Stimulated activated effector memory CD8-positive, alpha-beta T cell treated with anti-CD3 and anti-CD28 coated beads, Interleukin-12 subunit alpha, Interleukin-12 subunit beta, amount 100 ng/mL, for 72 hours (primary cell): ENCODE measurements around the gene EFCAB11.
A peak's percentile ranks its signal among the peaks of the same experiment; 100 is the strongest.

Source experiments
- ATAC-seq: fragments of 150-1000 bp; cut with Tn5 transposase; 2 replicates; pipeline ENCODE4 v1.10.0; 2021
- DNase-seq, 2 donors: peaks; one replicate each; pipeline ENCODE4 v3.0.0; 2021 to 2022; ENCODE audit warnings: low spot score in 2 of 2
- H3K27ac Mint-ChIP-seq: one replicate; pipeline ENCODE4 v1.8.0; 2022; ENCODE audit warnings: mild to moderate bottlenecking, mixed read lengths
- H3K36me3 Mint-ChIP-seq: one replicate; pipeline ENCODE4 v1.8.0; 2022; ENCODE audit warnings: mild to moderate bottlenecking, mixed read lengths
- H3K4me1 Mint-ChIP-seq: one replicate; pipeline ENCODE4 v1.8.0; 2022; ENCODE audit warnings: mixed read lengths
- H3K4me3 Mint-ChIP-seq: one replicate; pipeline ENCODE4 v1.8.0; 2022; ENCODE audit warnings: mild to moderate bottlenecking, mixed read lengths
- H3K9me3 Mint-ChIP-seq: one replicate; pipeline ENCODE4 v1.8.0; 2022; ENCODE audit warnings: mixed read lengths

EFCAB11 gene

DNA sequence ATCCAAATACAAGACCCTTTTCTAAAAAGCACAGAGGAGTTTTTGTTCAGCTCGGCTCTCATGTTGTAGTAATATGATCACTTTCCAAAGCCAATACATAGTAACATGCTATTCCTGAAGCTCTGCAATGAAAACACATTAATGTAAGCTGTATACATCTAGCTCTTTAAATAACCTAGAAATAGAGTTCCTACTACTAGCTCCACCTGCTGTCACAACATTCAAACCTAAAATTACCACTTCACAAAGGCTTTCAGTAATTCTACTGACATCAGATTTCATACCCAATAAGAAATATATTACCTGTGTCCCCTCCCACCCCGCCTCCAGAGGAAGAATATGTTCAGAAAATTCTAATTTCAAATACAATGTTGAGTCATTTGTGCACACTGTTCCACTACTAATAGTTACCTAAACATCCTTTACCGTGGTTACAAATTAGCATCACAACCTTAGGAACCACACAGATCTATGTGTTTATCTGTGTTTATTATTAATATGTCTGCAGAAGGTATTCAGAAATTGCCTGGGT is 17.8 kb downstream of the EFCAB11 start:
- no peak overlapping the region for H3K4me3 Mint-ChIP-seq

DNA sequence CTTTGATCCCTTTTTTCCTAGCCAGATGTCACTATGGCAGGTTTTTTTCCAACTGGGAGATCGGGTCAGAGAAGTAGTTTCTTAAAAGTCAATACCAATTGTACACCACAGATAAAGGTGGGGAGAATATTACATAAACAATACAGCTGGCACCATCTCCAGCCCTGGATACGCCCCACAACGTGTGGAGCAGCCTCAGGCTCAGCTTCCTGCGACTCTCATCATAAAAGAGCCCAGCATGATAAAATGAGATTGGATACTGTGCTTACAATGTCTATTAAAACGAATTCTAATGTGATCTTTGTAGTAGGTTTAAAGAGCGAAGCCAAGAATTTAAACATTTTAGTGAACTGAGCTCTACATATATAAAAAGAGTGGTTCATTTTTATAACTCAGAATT is 21.5 kb downstream of the EFCAB11 start:
- H3K27ac Mint-ChIP-seq: no peak overlapping the region
- H3K9me3 Mint-ChIP-seq: no peaks in the 10 kb centered on the region
- DNase-seq: no peak
- ATAC-seq: no peak
- no peak overlapping the region for H3K4me3 Mint-ChIP-seq
- no peaks in the 10 kb centered on the region for H3K4me1 Mint-ChIP-seq
- no peaks in the 10 kb centered on the region for H3K36me3 Mint-ChIP-seq

More for the DNA sequence above, 17.8 kb downstream of the EFCAB11 start:
- no peak overlapping the region for H3K27ac Mint-ChIP-seq
- ATAC-seq: no peak
- H3K9me3 Mint-ChIP-seq: no peaks in the 10 kb centered on the region
- no peaks in the 10 kb centered on the region for H3K36me3 Mint-ChIP-seq
- no peak for DNase-seq
- H3K4me1 Mint-ChIP-seq: peaks cover 1% of the 10 kb centered on the region

DNA sequence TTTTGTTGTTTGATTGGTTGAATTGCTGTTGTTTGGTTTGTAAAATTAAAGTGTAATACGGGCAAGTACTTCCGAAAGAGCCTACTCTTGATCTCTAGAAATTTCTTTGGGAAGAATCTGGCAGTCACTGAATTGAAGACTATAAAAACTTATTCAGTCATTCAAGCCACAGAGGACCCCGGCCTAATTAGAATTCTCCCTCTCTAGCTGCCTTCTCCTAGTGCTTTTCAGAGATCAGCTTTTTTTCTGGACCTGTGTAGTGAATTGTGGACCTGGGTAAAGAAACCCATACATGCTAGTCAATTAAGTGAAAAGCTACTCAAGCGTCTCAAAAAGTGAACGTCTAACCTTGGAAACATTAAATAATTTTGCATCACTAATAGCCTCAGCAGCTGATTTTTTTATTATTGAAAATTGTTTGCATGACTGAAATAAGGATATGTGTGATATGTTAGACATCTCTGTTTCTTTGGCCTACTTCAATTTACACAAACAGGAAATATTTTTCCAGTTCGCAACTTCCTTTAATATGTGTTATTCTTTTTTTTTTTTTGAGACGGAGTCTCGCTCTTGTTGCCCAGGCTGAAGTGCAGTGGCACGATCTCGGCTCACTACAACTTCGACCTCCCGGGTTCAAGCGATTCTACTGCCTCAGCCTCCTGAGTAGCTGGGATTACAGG is 27.2 kb downstream of the EFCAB11 start:
- ATAC-seq: no peak
- no peaks in the 10 kb centered on the region for H3K36me3 Mint-ChIP-seq
- H3K27ac Mint-ChIP-seq: no peak overlapping the region
- H3K4me3 Mint-ChIP-seq: no peak overlapping the region
- H3K4me1 Mint-ChIP-seq: no peaks in the 10 kb centered on the region
- H3K9me3 Mint-ChIP-seq: no peaks in the 10 kb centered on the region
- no peak for DNase-seq

DNA sequence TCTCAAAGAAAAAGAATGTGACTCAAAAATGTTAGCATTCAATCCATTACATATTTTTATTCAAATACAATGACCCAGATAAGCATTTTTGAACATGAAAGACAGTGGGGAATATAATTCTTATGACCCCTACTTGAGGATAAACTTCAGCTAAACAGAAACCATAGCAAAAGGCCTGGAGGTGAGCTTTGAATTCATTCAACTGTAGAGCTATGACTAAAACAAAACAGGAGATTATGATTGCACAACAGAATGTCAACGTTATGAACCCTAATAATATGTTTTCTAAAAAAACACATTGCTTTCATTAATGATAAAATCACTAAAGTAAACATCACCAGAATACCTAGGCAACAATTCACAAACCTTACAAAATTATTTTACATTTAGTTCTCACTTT is 27.8 kb downstream of the EFCAB11 start:
- DNase-seq (no peak), ATAC-seq (no peak)
- Mint-ChIP-seq H3K36me3 (no peaks in the 10 kb centered on the region), H3K4me3 (no peak overlapping the region), H3K9me3 (no peaks in the 10 kb centered on the region), H3K4me1 (no peaks in the 10 kb centered on the region), H3K27ac (no peak overlapping the region)

DNA sequence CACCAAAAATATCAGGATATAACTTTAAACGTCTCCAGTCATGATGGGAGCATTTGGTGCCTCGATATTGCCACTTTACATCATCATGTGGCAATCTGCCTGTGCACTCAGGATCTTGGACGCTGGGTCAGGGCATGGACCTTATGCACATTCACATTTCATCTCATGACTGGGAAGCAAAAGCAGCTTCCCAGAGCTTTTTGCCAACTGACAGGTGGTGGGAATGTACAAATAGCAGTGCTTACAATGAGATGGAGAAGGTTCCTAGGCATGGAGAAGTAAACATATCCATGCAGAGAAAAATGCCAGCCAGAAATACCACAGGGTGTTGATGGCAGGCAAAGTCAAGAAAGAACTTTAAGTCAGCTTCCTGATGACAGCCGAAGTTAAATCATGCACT is 30.3 kb downstream of the EFCAB11 start:
- ATAC-seq: no peak
- H3K27ac Mint-ChIP-seq: no peak overlapping the region
- no peak for DNase-seq
- no peaks in the 10 kb centered on the region for H3K9me3 Mint-ChIP-seq
- H3K4me3 Mint-ChIP-seq: no peak overlapping the region
- H3K4me1 Mint-ChIP-seq: no peaks in the 10 kb centered on the region
- no peaks in the 10 kb centered on the region for H3K36me3 Mint-ChIP-seq

DNA sequence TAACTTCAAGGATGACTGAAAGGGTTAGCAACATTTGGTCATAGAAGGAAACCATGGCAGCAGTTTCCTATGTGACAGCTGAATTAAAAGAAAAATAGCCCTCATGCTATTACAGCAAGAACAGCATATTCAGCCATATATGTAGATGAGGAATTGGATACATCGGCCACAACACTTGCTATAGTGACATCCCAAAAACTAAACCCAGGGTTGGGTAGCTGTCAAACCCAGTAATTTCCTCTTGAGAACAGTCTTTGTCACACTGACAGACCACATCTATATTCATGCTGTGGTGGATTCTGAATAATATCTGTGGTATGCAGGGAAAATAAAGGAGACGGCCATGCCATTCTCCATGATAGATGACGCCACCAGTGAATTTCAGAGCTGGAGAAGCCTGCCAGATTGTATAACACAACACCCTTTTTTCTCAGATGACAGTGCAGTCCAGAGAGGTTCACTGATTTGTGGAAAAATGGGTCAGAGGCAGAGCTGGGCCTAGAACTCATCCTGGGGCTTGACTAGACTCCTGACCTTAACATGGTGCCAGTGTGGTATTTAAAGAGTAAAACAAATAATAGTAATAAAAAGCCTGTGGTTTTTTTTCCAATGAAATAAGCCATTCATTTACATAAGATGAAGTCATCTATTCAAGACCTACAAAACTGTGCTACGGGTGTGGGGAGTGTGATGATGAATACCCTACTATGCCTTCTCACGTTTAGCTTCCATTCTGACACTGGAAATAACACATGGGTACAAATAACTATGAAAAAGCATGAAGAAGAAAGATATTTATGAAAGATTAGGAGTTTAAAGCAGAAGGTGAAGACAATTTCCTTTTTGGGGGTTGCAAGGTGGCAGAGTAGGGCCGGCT is 32.3 kb downstream of the EFCAB11 start:
- DNase-seq (no peak), ATAC-seq (peak; percentile 46)
- no peak overlapping the region for H3K27ac Mint-ChIP-seq
- H3K36me3 Mint-ChIP-seq: no peaks in the 10 kb centered on the region
- no peaks in the 10 kb centered on the region for H3K4me1 Mint-ChIP-seq
- H3K4me3 Mint-ChIP-seq: no peak overlapping the region
- H3K9me3 Mint-ChIP-seq: no peaks in the 10 kb centered on the region

DNA sequence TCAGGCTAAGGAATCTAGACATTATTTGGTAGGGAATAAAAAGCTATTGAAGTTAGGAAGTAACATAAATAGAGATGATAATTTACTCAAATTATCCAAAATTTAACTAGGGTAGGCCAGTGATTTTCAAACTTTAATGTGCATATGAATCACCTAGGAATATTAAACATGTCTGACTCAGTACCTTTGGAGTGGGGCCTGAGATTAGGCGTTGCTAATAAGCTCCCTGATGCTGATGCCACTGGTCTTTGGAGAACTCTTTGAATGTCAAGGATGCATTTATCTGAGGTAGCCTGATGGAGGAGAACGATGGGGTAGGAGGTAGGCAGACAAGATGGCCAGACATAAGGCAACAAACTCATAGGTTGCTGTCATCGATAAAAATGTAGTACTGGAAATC is 33.2 kb downstream of the EFCAB11 start:
- ATAC-seq (no peak), DNase-seq (no peak)
- no peaks in the 10 kb centered on the region for H3K9me3 Mint-ChIP-seq
- H3K4me1 Mint-ChIP-seq: no peaks in the 10 kb centered on the region
- H3K36me3 Mint-ChIP-seq: no peaks in the 10 kb centered on the region
- H3K27ac Mint-ChIP-seq: no peak overlapping the region
- no peak overlapping the region for H3K4me3 Mint-ChIP-seq

DNA sequence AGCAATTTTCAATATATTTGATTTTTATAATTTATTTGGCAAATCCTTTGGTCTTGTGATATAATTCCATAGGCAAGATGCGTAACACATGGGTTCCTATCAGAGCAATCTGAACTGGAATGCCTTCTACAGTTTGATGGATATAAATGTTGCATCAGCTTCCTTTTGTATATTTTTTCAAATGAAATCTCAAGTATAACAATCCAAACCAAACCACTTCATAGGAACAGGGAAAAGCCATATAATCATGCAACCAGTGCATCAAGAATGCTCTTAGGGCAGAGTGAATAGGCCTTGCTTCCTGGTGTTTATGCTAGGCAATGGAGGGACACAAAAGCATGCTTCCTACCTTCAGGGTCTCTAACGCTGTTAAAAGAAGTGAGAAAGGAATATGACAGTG is 34.5 kb downstream of the EFCAB11 start:
- no peaks in the 10 kb centered on the region for H3K36me3 Mint-ChIP-seq

DNA sequence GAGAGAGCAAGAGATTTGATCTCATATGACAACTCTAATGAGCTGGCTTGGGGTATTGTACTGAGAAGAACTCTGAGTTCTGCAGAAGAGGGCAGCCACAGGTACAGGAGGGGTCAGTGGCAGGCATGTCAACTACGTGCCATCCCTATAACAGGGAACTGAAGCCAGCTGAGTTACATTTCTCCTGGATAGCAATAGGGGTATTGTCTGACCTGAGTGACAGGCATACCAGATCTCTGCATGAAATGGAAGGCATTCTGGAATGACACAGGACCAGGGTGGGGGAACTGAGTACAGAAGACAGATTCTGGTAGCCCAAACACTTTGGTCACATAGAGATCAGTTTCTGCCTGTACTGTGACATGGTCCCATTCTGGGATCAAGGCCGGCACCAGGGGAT is 35.8 kb downstream of the EFCAB11 start:
- Mint-ChIP-seq H3K4me1 (no peaks in the 10 kb centered on the region), H3K27ac (peak overlapping the region; percentile 14), H3K4me3 (no peak overlapping the region), H3K9me3 (no peaks in the 10 kb centered on the region), H3K36me3 (no peaks in the 10 kb centered on the region)
- DNase-seq (no peak), ATAC-seq (no peak)

More for the DNA sequence above, 34.5 kb downstream of the EFCAB11 start:
- DNase-seq: no peak
- Mint-ChIP-seq H3K4me3 (no peak overlapping the region), H3K4me1 (no peaks in the 10 kb centered on the region), H3K27ac (no peak overlapping the region), H3K9me3 (no peaks in the 10 kb centered on the region)
- no peak for ATAC-seq

DNA sequence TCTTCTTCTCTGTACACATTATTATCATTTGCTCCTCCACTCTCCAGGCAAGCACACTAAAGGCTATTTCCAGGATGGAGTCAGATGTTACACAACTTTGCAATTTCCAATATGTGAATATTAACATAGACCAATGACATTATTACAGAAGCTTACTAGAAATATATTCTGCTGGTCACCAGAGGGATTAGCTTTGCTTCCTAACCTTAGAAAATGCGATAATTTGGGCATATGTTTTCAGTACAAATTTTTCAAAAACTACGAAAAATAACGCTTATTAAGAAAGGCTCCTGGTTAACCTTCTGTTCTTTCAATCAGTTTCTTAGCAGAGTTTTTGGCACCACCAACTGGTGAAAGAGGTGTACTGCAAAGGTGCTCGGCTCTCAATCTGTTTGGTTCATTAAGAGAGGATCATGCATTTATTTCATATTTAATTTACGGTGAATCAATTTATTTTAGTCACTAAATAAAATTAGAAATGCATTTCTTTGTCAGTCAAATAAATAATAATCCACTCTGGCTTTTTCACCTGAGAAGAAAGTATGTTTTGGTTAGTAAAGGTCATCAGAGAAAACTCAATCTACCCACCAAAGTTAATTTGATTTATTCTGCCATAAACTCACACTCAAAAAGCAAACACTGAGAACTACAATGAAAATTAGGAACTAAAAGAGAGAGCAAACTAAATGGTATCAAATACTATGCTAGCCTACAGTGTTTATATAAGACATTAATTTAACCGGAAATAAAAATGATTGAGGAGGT is 39.2 kb downstream of the EFCAB11 start:
- no peaks in the 10 kb centered on the region for H3K36me3 Mint-ChIP-seq
- H3K9me3 Mint-ChIP-seq: no peaks in the 10 kb centered on the region
- no peak overlapping the region for H3K4me3 Mint-ChIP-seq
- peak; percentile 52 to 72 for DNase-seq
- H3K27ac Mint-ChIP-seq: no peak overlapping the region
- ATAC-seq: no peak
- no peaks in the 10 kb centered on the region for H3K4me1 Mint-ChIP-seq

DNA sequence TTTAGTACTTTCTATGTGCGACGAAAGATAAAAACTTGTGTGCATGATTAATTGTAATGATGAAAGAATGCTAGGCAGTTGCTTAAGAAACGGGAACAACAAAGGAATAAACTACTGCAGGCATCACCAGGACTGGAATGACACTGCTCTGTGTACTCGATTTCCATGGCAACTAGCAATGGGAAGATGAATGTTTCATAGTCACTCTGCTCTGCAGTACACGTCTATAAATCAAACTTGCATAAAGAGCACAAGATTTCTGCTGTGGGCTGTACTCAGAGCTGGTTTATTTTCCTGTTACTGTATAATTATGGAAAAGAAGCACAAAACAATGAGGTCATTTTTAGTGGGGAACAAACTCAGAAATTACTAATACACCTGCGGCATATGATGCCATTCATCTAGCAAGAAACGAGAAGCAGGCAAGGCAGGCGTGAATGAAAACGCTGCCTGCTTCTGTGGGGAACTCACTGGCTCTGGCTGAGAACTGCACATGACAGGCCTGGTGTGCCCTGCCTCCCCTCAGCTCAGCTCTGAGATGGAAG is 41.8 kb downstream of the EFCAB11 start:
- Mint-ChIP-seq H3K27ac (no peak overlapping the region), H3K36me3 (no peaks in the 10 kb centered on the region)

DNA sequence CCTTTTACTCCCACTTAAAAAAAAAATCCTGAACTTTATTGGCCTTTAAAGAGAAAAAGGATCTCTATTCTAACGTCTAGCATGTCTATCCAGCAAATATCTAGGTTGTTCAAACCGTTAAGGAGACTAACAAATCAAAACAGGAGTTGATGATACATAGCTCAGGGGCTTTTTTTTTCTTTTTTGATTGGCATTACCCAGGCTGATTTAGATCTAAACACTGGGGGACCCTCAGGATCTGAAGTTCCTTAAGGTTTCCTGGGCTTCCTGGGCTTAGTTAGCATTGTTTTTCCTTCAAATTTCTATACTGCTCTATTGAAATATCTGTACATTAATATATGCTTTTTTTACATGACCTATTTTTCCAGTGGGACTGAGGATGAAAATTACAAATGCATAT is 42.3 kb downstream of the EFCAB11 start:
- ATAC-seq (no peak), DNase-seq (no peak)
- no peaks in the 10 kb centered on the region for H3K9me3 Mint-ChIP-seq
- H3K4me3 Mint-ChIP-seq: no peak overlapping the region
- H3K36me3 Mint-ChIP-seq: no peaks in the 10 kb centered on the region
- no peak overlapping the region for H3K27ac Mint-ChIP-seq
- H3K4me1 Mint-ChIP-seq: no peaks in the 10 kb centered on the region

More for the DNA sequence above, 41.8 kb downstream of the EFCAB11 start:
- ATAC-seq: no peak
- DNase-seq: no peak
- Mint-ChIP-seq H3K9me3 (no peaks in the 10 kb centered on the region), H3K4me1 (no peaks in the 10 kb centered on the region), H3K4me3 (no peak overlapping the region)

DNA sequence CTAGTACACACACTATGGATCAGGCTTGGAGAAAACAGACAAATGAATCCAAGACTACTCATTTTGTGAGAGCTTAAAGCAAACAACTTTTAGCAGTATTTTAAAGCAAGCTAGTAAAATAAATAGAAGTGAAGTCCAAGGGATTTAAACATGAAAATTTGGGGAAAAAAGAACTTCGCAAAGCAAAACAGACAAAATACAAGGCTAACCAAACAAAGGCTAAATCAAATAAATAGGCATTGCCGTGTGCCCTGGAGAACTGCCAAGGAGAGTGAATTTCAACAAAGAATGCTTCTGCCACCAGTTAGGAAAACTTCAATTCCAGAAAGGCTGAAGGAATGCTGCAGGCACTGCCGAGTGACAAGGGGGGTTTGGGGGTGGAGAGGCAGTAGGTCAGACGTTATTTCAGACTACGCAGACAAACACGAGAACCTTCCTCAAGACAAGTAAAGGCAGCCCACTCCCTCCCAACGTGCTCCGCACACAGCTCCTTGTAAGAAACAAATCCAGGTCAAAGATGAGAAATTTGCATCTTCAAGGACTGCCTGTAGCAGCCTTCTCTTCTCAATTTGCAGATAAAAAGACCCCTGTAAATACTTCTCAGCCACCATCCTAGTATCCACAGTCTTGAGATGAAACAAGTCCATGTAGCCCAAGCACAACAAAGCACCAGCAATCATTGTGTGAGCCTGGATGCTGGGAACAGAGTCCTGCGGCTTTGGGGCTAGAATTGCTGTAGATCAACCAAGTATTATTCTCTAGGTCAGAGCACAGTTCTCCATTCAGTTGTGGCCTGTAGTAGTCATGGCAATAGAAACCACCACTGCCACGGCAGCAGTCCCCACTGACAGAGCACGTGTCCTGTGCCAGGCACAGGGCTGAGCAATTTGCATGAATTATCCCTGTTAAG is 43.3 kb downstream of the EFCAB11 start:
- no peaks in the 10 kb centered on the region for H3K4me1 Mint-ChIP-seq
- H3K27ac Mint-ChIP-seq: no peak overlapping the region
- ATAC-seq: peak; percentile 56
- no peaks in the 10 kb centered on the region for H3K9me3 Mint-ChIP-seq
- no peak overlapping the region for H3K4me3 Mint-ChIP-seq
- no peak for DNase-seq
- no peaks in the 10 kb centered on the region for H3K36me3 Mint-ChIP-seq

DNA sequence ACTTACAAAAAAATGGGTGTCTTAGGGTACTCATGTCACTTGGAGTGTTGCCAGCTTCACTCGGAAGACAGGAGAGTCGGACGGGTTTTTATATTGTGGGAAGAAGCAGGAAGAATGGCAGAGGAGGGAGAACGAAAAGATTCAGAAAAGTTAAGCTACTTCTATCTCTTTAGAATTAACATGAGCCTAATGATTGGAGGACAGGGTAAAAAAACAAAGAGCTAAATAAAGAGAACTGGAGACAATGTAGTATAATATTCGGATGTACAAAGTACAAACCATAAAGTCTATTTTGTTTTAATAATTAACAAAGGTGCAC is 43.9 kb downstream of the EFCAB11 start:
- Mint-ChIP-seq H3K4me1 (peaks cover 2% of the 10 kb centered on the region), H3K4me3 (no peak overlapping the region), H3K27ac (no peak overlapping the region), H3K9me3 (no peaks in the 10 kb centered on the region), H3K36me3 (no peaks in the 10 kb centered on the region)
- DNase-seq (no peak), ATAC-seq (no peak)
